NCI-H146 treated with DMSO at 0.1 percent for 48 hours (cell line): ENCODE results near the gene NRSN2.
"Not testable (repeated sequence)": the region's sequence is repeated elsewhere in the genome, so short reads cannot be mapped to it uniquely, and the experiment has no call there.

Experiments used
- DNase-seq: peaks from one replicate; lab custom pipeline; 2025; ENCODE audit not compliant: unreplicated experiment; lab: John Stamatoyannopoulos, UW

NRSN2 gene

GRCh38 chr20:353166-353565, 6.3 kb downstream of the NRSN2 start:
- DNase-seq, result no peak

- DNase-seq, result peak; percentile 77
Observed at GRCh38 chr20:354298-354977, 7.5 kb downstream of the NRSN2 start.

GRCh38 chr20:356154-356553, 9.2 kb downstream of the NRSN2 start:
- not testable (repeated sequence) for DNase-seq

- no peak for DNase-seq
Observed at GRCh38 chr20:356745-357144, 9.8 kb downstream of the NRSN2 start.

GRCh38 chr20:358891-359555, 12.1 kb downstream of the NRSN2 start:
- no peak for DNase-seq

- DNase-seq, result peak; percentile 39
Observed at GRCh38 chr20:361561-361960, 14.7 kb downstream of the NRSN2 start.

- DNase-seq, result peak; percentile 43
Observed at GRCh38 chr20:362271-363254, 15.7 kb downstream of the NRSN2 start.

- DNase-seq, result no peak
Observed at GRCh38 chr20:363319-364078, 16.6 kb downstream of the NRSN2 start.

- DNase-seq, result no peak
Observed at GRCh38 chr20:364905-365794, 18.2 kb downstream of the NRSN2 start.

GRCh38 chr20:366041-366718, 19.3 kb downstream of the NRSN2 start:
- no peak for DNase-seq

GRCh38 chr20:366719-367485, 20.0 kb downstream of the NRSN2 start:
- no peak for DNase-seq

GRCh38 chr20:367486-367887, 20.6 kb downstream of the NRSN2 start:
- no peak for DNase-seq

- no peak for DNase-seq
Observed at GRCh38 chr20:368915-369314, 22.0 kb downstream of the NRSN2 start.

GRCh38 chr20:370151-370600, 23.3 kb downstream of the NRSN2 start:
- DNase-seq, result no peak

GRCh38 chr20:370977-371754, 24.3 kb downstream of the NRSN2 start:
- DNase-seq, result no peak

- DNase-seq, result no peak
Observed at GRCh38 chr20:371755-372542, 25.0 kb downstream of the NRSN2 start.

GRCh38 chr20:372543-373082, 25.7 kb downstream of the NRSN2 start:
- not testable (repeated sequence) for DNase-seq
